Colonic mucosa (tissue), 4 donors: ENCODE measurements around the gene PRKAB1. TPM values are rescaled to one million over a fixed set of nuclear protein-coding genes. Genes with fewer than 3 reads are reported as not detected.
A peak's percentile ranks its signal among the peaks of the same experiment; 100 is the strongest.

ENCODE experiments used
- DNase-seq: peaks from one replicate; pipeline ENCODE4 v3.0.0-alpha.2; 2020
- H3K27ac ChIP-seq: fragments of 200-600 bp; one replicate; pipeline ENCODE4 v1.8.0; 2021
- H3K27me3 ChIP-seq: fragments of 200-600 bp; one replicate; pipeline ENCODE4 v1.8.0; 2021
- H3K36me3 ChIP-seq: fragments of 200-600 bp; one replicate; pipeline ENCODE4 v1.8.0; 2021
- H3K4me1 ChIP-seq: fragments of 200-600 bp; one replicate; pipeline ENCODE4 v1.8.0; 2021; ENCODE audit warnings: mild to moderate bottlenecking
- H3K4me3 ChIP-seq: fragments of 200-600 bp; one replicate; pipeline ENCODE4 v1.8.0; 2021
- H3K9ac ChIP-seq, 2 donors: one replicate each; pipeline ENCODE4 v1.7.0; 2013; ENCODE audit warnings: control low read depth in 2 of 2, low read depth in 2 of 2, low read length in 2 of 2
- H3K9me3 ChIP-seq: fragments of 200-600 bp; one replicate; pipeline ENCODE4 v1.8.0; 2021
- intact Hi-C: fragments of 100-400 bp; cut with DNase I; formaldehyde crosslinking; loops from one replicate; pipeline ENCODE4 v1.14.1; 2022
- total RNA-seq, 2 donors: library from RNA; stranded (reverse); fragmentation: NEBNext Ultra II Directional in 1 of 2; extraction: Animal tissue kit (Norgen Biotek cat#: 25700) in 1 of 2; gene quantifications; one replicate each; pipeline ENCODE4 v1.2.1, GENCODE V29; 2021
- TF ChIP-seq, protein P1 (sequence below): fragments of 200-600 bp; IDR thresholded peaks from one replicate; pipeline ENCODE4 v1.8.0; 2022; ENCODE audit warnings: antibody characterized with exemption, mild to moderate bottlenecking
- donor health status: healthy.
- donor health status: DM: no; HTN: no; CAD: no.
- donor health status: DM: no; HTN: no; CAD: no.

Gene PRKAB1
- total RNA-seq, 2 donors from 2014 or later: 70.4 to 76.7 TPM

DNA sequence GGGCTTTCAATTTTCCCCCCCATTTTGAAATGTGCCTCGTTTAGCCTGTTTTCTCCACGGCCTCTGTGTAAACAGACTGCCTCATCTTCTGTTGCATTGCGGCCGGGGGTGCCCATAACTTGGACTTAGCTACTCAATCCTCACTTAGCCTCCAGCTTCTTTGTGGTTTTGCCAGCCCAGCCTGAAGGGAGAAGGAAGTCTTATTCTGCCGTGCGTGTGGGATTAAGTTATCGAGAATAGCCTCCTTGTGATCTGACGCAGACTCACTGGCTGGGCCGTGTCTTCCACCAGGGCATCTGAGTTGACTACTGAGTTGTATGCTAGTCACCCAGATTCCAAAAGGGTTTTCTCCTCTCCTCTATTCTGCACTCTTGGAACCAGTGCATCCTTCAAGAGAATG lies 8.1 kb downstream of the PRKAB1 start:
- intact Hi-C loops: no loop called here
- no peaks in the 10 kb centered on the region for H3K9me3 ChIP-seq
- no peaks in the 10 kb centered on the region for H3K27me3 ChIP-seq
- no peak overlapping the region for H3K27ac ChIP-seq
- H3K9ac ChIP-seq: peak overlapping the region in 1 of 2 donors; percentile 13
- TF ChIP-seq, protein P1, sequence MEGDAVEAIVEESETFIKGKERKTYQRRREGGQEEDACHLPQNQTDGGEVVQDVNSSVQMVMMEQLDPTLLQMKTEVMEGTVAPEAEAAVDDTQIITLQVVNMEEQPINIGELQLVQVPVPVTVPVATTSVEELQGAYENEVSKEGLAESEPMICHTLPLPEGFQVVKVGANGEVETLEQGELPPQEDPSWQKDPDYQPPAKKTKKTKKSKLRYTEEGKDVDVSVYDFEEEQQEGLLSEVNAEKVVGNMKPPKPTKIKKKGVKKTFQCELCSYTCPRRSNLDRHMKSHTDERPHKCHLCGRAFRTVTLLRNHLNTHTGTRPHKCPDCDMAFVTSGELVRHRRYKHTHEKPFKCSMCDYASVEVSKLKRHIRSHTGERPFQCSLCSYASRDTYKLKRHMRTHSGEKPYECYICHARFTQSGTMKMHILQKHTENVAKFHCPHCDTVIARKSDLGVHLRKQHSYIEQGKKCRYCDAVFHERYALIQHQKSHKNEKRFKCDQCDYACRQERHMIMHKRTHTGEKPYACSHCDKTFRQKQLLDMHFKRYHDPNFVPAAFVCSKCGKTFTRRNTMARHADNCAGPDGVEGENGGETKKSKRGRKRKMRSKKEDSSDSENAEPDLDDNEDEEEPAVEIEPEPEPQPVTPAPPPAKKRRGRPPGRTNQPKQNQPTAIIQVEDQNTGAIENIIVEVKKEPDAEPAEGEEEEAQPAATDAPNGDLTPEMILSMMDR: no peak
- peaks cover 50% of the 10 kb centered on the region for H3K36me3 ChIP-seq
- H3K4me3 ChIP-seq: no peak overlapping the region
- no peak for DNase-seq
- peaks cover 31% of the 10 kb centered on the region for H3K4me1 ChIP-seq

DNA sequence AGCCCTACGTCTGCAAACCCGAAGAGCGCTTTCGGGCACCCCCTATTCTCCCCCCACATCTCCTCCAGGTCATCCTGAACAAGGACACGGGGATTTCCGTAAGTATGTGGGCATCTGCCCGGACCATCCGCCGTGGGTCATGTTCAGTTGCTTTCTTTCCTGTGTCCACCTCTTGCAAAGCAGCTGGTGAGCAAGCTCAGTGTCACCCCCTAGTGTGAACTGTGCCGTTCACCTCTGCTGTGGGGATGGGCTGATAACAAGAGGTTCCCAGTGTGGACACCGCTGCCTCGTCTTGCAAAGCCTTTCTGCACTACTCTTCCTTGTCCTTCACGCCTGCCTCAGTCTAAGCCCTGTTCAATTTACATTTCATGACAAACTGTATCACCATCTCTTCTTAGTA lies 8.6 kb downstream of the PRKAB1 start:
- H3K4me3 ChIP-seq: no peak overlapping the region
- no peaks in the 10 kb centered on the region for H3K27me3 ChIP-seq
- TF ChIP-seq, protein P1: no peak
- H3K27ac ChIP-seq: no peak overlapping the region
- peaks cover 32% of the 10 kb centered on the region for H3K4me1 ChIP-seq
- H3K36me3 ChIP-seq: peaks cover 50% of the 10 kb centered on the region
- no peaks in the 10 kb centered on the region for H3K9me3 ChIP-seq
- intact Hi-C loops: no loop called here
- no peak overlapping the region for H3K9ac ChIP-seq
- DNase-seq: no peak

DNA sequence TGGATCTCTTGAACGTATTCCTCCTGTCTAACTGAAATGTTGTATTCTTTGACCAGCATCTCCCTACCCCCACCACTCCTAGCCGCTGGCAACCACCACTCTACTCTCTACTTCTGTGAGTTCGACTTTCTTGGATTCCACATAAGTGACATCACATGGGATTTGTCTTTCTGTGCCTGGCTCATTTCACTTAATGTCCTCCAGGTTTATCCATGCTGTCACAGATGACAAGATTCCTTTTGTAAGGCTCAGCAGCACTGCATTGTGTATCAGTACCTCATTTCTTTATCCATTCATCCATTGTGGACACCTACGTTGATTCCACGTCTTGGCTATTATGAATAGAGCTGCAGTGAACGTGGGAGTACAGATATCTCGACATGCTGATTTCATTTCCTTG lies 10.5 kb downstream of the PRKAB1 start:
- intact Hi-C loops: no loop called here
- Histone ChIP-seq H3K4me1 (peaks cover 41% of the 10 kb centered on the region), H3K27ac (peak overlapping the region; percentile 85), H3K9me3 (no peaks in the 10 kb centered on the region), H3K36me3 (peaks cover 50% of the 10 kb centered on the region), H3K4me3 (no peak overlapping the region), H3K9ac (no peak overlapping the region), H3K27me3 (no peaks in the 10 kb centered on the region)
- TF ChIP-seq, protein P1: no peak
- no peak for DNase-seq

DNA sequence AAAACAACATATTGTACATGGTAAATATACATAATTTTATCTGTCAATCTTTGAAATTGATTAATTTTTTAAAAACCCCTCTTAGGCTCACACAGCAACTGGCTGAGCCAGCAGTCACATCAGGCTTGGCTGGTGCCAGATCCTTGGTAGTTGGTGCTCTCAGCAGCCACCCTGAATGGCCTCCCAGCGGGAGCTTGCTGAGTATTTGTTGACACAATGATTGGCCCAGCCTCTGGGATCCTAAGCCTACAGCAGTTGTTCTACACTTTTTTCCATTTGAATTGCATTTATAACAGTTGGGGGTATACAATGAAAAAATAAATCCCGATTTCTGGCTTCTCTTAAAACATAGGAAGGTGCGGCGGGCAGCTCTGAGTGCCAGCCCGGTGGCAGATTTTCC lies 11.1 kb downstream of the PRKAB1 start:
- TF ChIP-seq, protein P1: no peak
- intact Hi-C loops: no loop called here
- Histone ChIP-seq H3K4me3 (no peak overlapping the region), H3K9ac (peak overlapping the region in 1 of 2 donors; percentile 80), H3K36me3 (peaks cover 50% of the 10 kb centered on the region), H3K9me3 (no peaks in the 10 kb centered on the region), H3K27ac (peak overlapping the region; percentile 85), H3K4me1 (peaks cover 41% of the 10 kb centered on the region), H3K27me3 (no peaks in the 10 kb centered on the region)
- peak; percentile 40 for DNase-seq

DNA sequence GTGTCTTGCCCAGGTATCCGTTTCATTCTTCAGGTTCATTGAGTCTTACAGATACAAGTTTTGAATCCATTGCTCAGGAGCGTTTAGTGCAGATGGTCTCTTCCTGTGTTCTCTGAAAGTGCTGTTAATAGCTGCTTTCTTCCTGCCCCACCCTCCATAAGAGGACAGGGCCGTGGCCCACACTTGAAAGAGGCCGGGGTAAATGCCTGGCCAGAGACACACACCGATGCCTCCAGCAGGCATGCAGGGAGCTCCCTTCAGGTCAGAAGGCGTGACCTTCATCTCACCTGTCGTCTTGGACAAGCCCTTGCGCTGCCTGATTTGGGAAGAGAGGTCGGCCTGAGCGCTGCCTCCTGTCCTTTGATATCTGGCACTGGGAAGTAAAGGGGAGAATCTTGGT lies 11.6 kb downstream of the PRKAB1 start:
- Histone ChIP-seq H3K27me3 (no peaks in the 10 kb centered on the region), H3K9me3 (no peaks in the 10 kb centered on the region), H3K27ac (peak overlapping the region; percentile 85), H3K9ac (peak overlapping the region in 1 of 2 donors; percentile 80), H3K36me3 (peaks cover 50% of the 10 kb centered on the region), H3K4me1 (peaks cover 44% of the 10 kb centered on the region), H3K4me3 (no peak overlapping the region)
- TF ChIP-seq, protein P1: no peak
- intact Hi-C loops: no loop called here
- DNase-seq: peak; percentile 36
